HCT116 (cell line): ENCODE measurements around the gene OTOG. TPM values are rescaled to one million over a fixed set of nuclear protein-coding genes. Genes with fewer than 3 reads are reported as not detected.

Experiments
- ATAC-seq: fragments of 200-7000 bp; cut with Tn5 transposase; 2 replicates; pipeline ENCODE4 v1.9.1; 2020; ENCODE audit warnings: mild to moderate bottlenecking, moderate library complexity
- BruUV-seq: library from RNA; stranded (reverse); fragments of 400-500 nt; replicated peaks from 2 replicates; lab custom pipeline; 2021; lab: Mats Ljungman, UMichigan
- CTCF ChIA-PET: fragments of 300-600 bp; sonication (Branson Sonifier 250); formaldehyde crosslinking; loops from one replicate; lab custom pipeline; 2021; ENCODE audit warnings: antibody characterized with exemption; lab: Charles Lee
- POLR2A ChIA-PET: fragments of 300-600, 350-600 bp; sonication (Branson Sonifier 250); formaldehyde crosslinking; loops from one replicate; lab custom pipeline; 2021; ENCODE audit warnings: antibody characterized with exemption; lab: Charles Lee
- RAD21 ChIA-PET, 2 experiments: fragments of 300-600 bp; sonication (Branson Sonifier 250); formaldehyde crosslinking; loops; one replicate each; lab custom pipeline; 2023; ENCODE audit warnings: low total read pairs in 2 of 2; ENCODE audit not compliant: uncharacterized antibody in 2 of 2, unreplicated experiment in 2 of 2, low non-redundant PET in 1 of 2; lab: Charles Lee
- DNase-seq: peaks from one replicate; pipeline ENCODE4 v3.0.0-alpha.2; 2010; ENCODE audit warnings: low read depth, low spot score
- H2AFZ ChIP-seq: fragments of 200-600 bp; shearing (Covaris generic), sonication (generic); 2 replicates; pipeline ENCODE4 v1.6.1; 2017; ENCODE audit warnings: low read depth, mixed run types, mixed read lengths, antibody characterized with exemption, low read length; ENCODE audit not compliant: poor library complexity, severe bottlenecking
- H3K27ac ChIP-seq: 2 replicates; pipeline ENCODE4 v1.5.1; 2012; ENCODE audit warnings: low read depth, low read length
- H3K27me3 ChIP-seq: fragments of 200-600 bp; sonication (generic); 2 replicates; pipeline ENCODE4 v1.6.1; 2016; ENCODE audit warnings: mixed run types, low read length, mixed read lengths; ENCODE audit not compliant: insufficient read depth
- H3K36me3 ChIP-seq, 2 experiments: fragments of 200-500 bp in 1 of 2; fragments of 200-600 bp in 1 of 2; sonication (Bioruptor generic) in 1 of 2; sonication (generic) in 1 of 2; 2 replicates each; pipeline versions ENCODE4 v1.5.1 to v1.6.1; 2014 to 2016; ENCODE audit warnings: low read length in 2 of 2, inconsistent platforms in 1 of 2, mixed read lengths in 1 of 2, mixed run types in 1 of 2; ENCODE audit not compliant: insufficient read depth in 2 of 2, control insufficient read depth in 1 of 2
- H3K4me1 ChIP-seq, 2 experiments: fragments of 200-600 bp in 1 of 2; sonication (generic) in 1 of 2; 2 replicates each; pipeline versions ENCODE4 v1.5.1 to v1.6.1; 2012 to 2017; ENCODE audit warnings: low read length in 2 of 2, inconsistent platforms in 1 of 2, mild to moderate bottlenecking in 1 of 2, mixed read lengths in 1 of 2, mixed run types in 1 of 2, moderate library complexity in 1 of 2; ENCODE audit not compliant: insufficient read depth in 2 of 2, control insufficient read depth in 1 of 2
- H3K4me2 ChIP-seq: fragments of 200-600 bp; sonication (generic); 2 replicates; pipeline ENCODE4 v1.6.1; 2017; ENCODE audit warnings: mixed run types, low read length, mixed read lengths
- H3K4me3 ChIP-seq, 2 experiments: fragments of 200-600 bp in 1 of 2; sonication (generic) in 1 of 2; replicated peaks in 1 of 2; 2 replicates each; pipeline ENCODE4 v1.5.1; 2011 to 2016; ENCODE audit warnings: low read length in 2 of 2, control low read depth in 1 of 2, low read depth in 1 of 2, mild to moderate bottlenecking in 1 of 2, mixed read lengths in 1 of 2, mixed run types in 1 of 2
- H3K79me2 ChIP-seq: fragments of 200-600 bp; sonication (generic); 2 replicates; pipeline ENCODE4 v1.6.1; 2017; ENCODE audit warnings: mild to moderate bottlenecking, mixed run types, low read length, moderate library complexity, mixed read lengths; ENCODE audit not compliant: insufficient read depth
- H3K9ac ChIP-seq: fragments of 200-600 bp; sonication (generic); 2 replicates; pipeline ENCODE4 v1.6.1; 2016; ENCODE audit warnings: low read length, mixed read lengths
- H3K9me2 ChIP-seq: fragments of 200-600 bp; sonication (generic), shearing (Covaris generic); 2 replicates; pipeline ENCODE4 v1.6.1; 2017; ENCODE audit warnings: mixed run types, mild to moderate bottlenecking, moderate library complexity; ENCODE audit not compliant: insufficient read depth
- H3K9me3 ChIP-seq, 2 experiments: fragments of 200-500 bp in 1 of 2; fragments of 200-600 bp in 1 of 2; sonication (Bioruptor generic) in 1 of 2; sonication (generic) in 1 of 2; 2 replicates each; pipeline ENCODE4 v1.6.1; 2014 to 2017; ENCODE audit warnings: low read length in 2 of 2, mixed read lengths in 2 of 2, inconsistent platforms in 1 of 2, low read depth in 1 of 2, mild to moderate bottlenecking in 1 of 2, mixed run types in 1 of 2, moderate library complexity in 1 of 2; ENCODE audit not compliant: control insufficient read depth in 1 of 2, insufficient read depth in 1 of 2
- H4K20me1 ChIP-seq: fragments of 200-600 bp; sonication (generic), shearing (Covaris generic); 2 replicates; pipeline ENCODE4 v1.6.1; 2017; ENCODE audit warnings: mixed run types, mild to moderate bottlenecking, moderate library complexity; ENCODE audit not compliant: insufficient read depth
- CBX3 ChIP-seq: IDR thresholded peaks from 2 replicates; pipeline ENCODE4 v1.6.1; 2012; ENCODE audit warnings: low read depth
- EZH2 ChIP-seq: fragments of 200-600 bp; sonication (generic); IDR thresholded peaks from 2 replicates; pipeline ENCODE4 v1.6.1; 2017; ENCODE audit warnings: antibody characterized with exemption, mixed run types
- JUND ChIP-seq: IDR thresholded peaks from 2 replicates; pipeline ENCODE4 v1.6.1; 2012
- POLR2A ChIP-seq: IDR thresholded peaks from 2 replicates; pipeline ENCODE4 v1.7.0; 2011; ENCODE audit warnings: borderline replicate concordance; ENCODE audit not compliant: insufficient read depth, insufficient read length; ENCODE audit errors: extremely low read depth
- POLR2AphosphoS5 ChIP-seq: IDR thresholded peaks from 2 replicates; pipeline ENCODE4 v1.6.1; 2011; ENCODE audit warnings: mild to moderate bottlenecking, low read depth, low read length, moderate library complexity
- SIN3A ChIP-seq: IDR thresholded peaks from 2 replicates; pipeline ENCODE4 v1.6.1; 2012; ENCODE audit warnings: low read depth
- YY1 ChIP-seq: IDR thresholded peaks from 2 replicates; pipeline ENCODE4 v1.6.1; 2011; ENCODE audit warnings: low read length, low read depth, moderate library complexity, mild to moderate bottlenecking; ENCODE audit not compliant: insufficient replicate concordance; ENCODE audit errors: extremely low read depth
- intact Hi-C: fragments of 100-400 bp; cut with micrococcal nuclease; formaldehyde crosslinking; loops from 2 replicates; pipeline ENCODE4 v1.10.0; 2022
- total RNA-seq: library from RNA; stranded (reverse); gene quantifications from one replicate; pipeline ENCODE4 v1.2.1, GENCODE V29; 2021; ENCODE audit not compliant: unreplicated experiment
- TF ChIP-seq, protein P1 (sequence below): IDR thresholded peaks from 2 replicates; pipeline ENCODE4 v1.6.1; 2011; ENCODE audit warnings: mild to moderate bottlenecking, low read length, moderate library complexity; ENCODE audit not compliant: insufficient replicate concordance; ENCODE audit errors: extremely low read depth
- TF ChIP-seq, protein P2 (sequence below): IDR thresholded peaks from 2 replicates; pipeline ENCODE4 v1.6.1; 2012; ENCODE audit warnings: low read depth
- TF ChIP-seq, protein P3 (sequence below), 3 experiments: fragments of 200-600 bp in 1 of 3; sonication (generic) in 1 of 3; IDR thresholded peaks in 2 of 3; conservative IDR thresholded peaks in 1 of 3; 2 replicates each; pipeline ENCODE4 v1.5.1; 2012 to 2017; ENCODE audit warnings: low read depth in 2 of 3, low read length in 2 of 3, antibody characterized with exemption in 1 of 3, borderline replicate concordance in 1 of 3, control low read depth in 1 of 3, mild to moderate bottlenecking in 1 of 3, mixed read lengths in 1 of 3, mixed run types in 1 of 3, moderate library complexity in 1 of 3; ENCODE audit not compliant: insufficient read depth in 1 of 3
- TF ChIP-seq, protein P4 (sequence below): IDR thresholded peaks from 2 replicates; pipeline ENCODE4 v1.6.1; 2012

OTOG gene
- total RNA-seq, 1 experiment from 2014 or later: 0.07 TPM

DNA sequence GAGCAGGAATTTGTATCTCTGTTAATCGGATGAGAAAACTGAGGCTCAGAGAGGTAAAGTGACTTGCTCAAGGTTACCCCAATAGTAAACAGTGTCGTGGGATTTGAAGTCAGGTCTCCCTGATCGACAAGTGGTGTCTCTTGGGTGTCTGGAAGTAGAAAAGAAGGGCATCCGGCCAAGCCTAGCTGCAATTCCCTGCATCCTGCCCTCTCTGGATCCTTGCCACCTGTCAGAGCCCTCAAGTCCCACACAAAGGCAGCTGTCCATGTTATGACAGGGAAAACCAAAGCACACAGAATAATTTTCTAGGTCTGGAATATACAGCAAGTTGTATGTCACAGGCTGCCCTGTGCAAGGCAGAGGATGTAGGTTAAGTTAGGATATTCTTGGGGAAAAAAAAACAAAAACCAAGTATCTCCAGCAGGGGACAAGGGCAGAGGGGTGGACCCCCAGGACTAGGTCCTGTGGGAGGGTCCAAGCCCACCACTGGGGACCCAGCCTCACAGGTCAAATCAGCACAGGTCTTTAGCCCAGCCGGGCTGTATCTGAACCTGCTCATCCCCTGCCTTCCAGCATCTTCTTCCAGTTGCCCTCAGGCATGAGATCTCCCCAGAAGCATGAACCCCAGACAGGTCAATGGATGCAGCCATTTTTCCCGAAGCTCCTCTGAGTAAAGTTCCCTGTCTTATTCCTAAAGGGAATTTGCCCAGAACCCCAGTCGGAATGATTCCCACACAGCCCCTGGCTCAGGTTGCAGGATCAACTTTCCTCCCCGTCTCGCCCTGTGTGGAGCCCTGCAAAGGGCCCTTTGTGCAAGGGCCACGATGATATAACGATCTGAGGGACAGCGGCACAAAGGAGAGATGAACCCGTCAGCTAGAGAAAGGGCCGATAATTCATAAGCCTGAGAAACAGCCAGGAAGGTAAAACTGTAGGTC, 17.9 kb upstream of the OTOG start:
- Histone ChIP-seq H4K20me1 (no peaks in the 10 kb centered on the region), H2AFZ (no peak overlapping the region), H3K36me3 (no peaks in the 10 kb centered on the region), H3K9ac (no peak overlapping the region), H3K79me2 (no peaks in the 10 kb centered on the region), H3K27ac (no peak overlapping the region), H3K9me3 (no peaks in the 10 kb centered on the region), H3K4me2 (no peak overlapping the region), H3K4me3 (no peak overlapping the region), H3K9me2 (no peaks in the 10 kb centered on the region), H3K27me3 (no peaks in the 10 kb centered on the region), H3K4me1 (no peaks in the 10 kb centered on the region)
- no peak for ATAC-seq
- ChIA-PET POLR2A (no interaction called here), CTCF (interaction anchor here (0.6 to 2.4 kb wide), 7 partner anchors 10 to 325 kb away, joined by 3 to 15 read pairs (median 8); no protein-coding TSS in a partner anchor), RAD21 (no interaction called here)
- DNase-seq: no peak
- TF ChIP-seq, protein P1, sequence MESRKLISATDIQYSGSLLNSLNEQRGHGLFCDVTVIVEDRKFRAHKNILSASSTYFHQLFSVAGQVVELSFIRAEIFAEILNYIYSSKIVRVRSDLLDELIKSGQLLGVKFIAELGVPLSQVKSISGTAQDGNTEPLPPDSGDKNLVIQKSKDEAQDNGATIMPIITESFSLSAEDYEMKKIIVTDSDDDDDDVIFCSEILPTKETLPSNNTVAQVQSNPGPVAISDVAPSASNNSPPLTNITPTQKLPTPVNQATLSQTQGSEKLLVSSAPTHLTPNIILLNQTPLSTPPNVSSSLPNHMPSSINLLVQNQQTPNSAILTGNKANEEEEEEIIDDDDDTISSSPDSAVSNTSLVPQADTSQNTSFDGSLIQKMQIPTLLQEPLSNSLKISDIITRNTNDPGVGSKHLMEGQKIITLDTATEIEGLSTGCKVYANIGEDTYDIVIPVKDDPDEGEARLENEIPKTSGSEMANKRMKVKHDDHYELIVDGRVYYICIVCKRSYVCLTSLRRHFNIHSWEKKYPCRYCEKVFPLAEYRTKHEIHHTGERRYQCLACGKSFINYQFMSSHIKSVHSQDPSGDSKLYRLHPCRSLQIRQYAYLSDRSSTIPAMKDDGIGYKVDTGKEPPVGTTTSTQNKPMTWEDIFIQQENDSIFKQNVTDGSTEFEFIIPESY: no peak
- TF ChIP-seq, protein P2, sequence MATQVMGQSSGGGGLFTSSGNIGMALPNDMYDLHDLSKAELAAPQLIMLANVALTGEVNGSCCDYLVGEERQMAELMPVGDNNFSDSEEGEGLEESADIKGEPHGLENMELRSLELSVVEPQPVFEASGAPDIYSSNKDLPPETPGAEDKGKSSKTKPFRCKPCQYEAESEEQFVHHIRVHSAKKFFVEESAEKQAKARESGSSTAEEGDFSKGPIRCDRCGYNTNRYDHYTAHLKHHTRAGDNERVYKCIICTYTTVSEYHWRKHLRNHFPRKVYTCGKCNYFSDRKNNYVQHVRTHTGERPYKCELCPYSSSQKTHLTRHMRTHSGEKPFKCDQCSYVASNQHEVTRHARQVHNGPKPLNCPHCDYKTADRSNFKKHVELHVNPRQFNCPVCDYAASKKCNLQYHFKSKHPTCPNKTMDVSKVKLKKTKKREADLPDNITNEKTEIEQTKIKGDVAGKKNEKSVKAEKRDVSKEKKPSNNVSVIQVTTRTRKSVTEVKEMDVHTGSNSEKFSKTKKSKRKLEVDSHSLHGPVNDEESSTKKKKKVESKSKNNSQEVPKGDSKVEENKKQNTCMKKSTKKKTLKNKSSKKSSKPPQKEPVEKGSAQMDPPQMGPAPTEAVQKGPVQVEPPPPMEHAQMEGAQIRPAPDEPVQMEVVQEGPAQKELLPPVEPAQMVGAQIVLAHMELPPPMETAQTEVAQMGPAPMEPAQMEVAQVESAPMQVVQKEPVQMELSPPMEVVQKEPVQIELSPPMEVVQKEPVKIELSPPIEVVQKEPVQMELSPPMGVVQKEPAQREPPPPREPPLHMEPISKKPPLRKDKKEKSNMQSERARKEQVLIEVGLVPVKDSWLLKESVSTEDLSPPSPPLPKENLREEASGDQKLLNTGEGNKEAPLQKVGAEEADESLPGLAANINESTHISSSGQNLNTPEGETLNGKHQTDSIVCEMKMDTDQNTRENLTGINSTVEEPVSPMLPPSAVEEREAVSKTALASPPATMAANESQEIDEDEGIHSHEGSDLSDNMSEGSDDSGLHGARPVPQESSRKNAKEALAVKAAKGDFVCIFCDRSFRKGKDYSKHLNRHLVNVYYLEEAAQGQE: no peak
- TF ChIP-seq, protein P3, sequence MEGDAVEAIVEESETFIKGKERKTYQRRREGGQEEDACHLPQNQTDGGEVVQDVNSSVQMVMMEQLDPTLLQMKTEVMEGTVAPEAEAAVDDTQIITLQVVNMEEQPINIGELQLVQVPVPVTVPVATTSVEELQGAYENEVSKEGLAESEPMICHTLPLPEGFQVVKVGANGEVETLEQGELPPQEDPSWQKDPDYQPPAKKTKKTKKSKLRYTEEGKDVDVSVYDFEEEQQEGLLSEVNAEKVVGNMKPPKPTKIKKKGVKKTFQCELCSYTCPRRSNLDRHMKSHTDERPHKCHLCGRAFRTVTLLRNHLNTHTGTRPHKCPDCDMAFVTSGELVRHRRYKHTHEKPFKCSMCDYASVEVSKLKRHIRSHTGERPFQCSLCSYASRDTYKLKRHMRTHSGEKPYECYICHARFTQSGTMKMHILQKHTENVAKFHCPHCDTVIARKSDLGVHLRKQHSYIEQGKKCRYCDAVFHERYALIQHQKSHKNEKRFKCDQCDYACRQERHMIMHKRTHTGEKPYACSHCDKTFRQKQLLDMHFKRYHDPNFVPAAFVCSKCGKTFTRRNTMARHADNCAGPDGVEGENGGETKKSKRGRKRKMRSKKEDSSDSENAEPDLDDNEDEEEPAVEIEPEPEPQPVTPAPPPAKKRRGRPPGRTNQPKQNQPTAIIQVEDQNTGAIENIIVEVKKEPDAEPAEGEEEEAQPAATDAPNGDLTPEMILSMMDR (IDR thresholded peaks at IDR 0.05 in 2 of 3, conservative IDR thresholded peaks at IDR 0.05 in 1 of 3; ENCODE audit: borderline replicate concordance in 1 of 3, insufficient read depth in 1 of 3, low read depth in 2 of 3, low read length in 2 of 3): no peak
- TF ChIP-seq EZH2 (no peak), POLR2A (no peak), YY1 (no peak), JUND (no peak), CBX3 (no peak), SIN3A (no peak), POLR2AphosphoS5 (no peak)
- TF ChIP-seq, protein P4, sequence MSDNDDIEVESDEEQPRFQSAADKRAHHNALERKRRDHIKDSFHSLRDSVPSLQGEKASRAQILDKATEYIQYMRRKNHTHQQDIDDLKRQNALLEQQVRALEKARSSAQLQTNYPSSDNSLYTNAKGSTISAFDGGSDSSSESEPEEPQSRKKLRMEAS: no peak
- intact Hi-C loops: loop anchor here (1.0 to 2.0 kb wide), 2 partner anchors 145 to 298 kb away; no protein-coding TSS in a partner anchor
- no TSS peak for BruUV-seq
